ENCODE data around the gene SALL2. TPM values are rescaled to one million over a fixed set of nuclear protein-coding genes. Genes with fewer than 3 reads are reported as not detected.

SALL2 gene
- total RNA-seq, 1 experiment from 2014 or later: 0.47 TPM

GRCh38 chr14:21486640-21487087 is 39.5 kb downstream of the SALL2 start:
- TF ChIP-seq EZH2phosphoT487 (IDR thresholded peaks at IDR 0.05; ENCODE audit: borderline replicate concordance) (no peak), FOSL1 (IDR thresholded peaks at IDR 0.05; ENCODE audit: low read depth) (no peak), EZH2 (IDR thresholded peaks at IDR 0.05) (no peak), JUND (IDR thresholded peaks at IDR 0.05) (no peak), TCF7L2 (IDR thresholded peaks at IDR 0.05; ENCODE audit: borderline replicate concordance, extremely low read depth, insufficient read depth, insufficient read length) (no peak), CEBPB (IDR thresholded peaks at IDR 0.05; ENCODE audit: low read depth) (no peak), ZFX (IDR thresholded peaks at IDR 0.05) (no peak), ZNF274 (IDR thresholded peaks at IDR 0.05; ENCODE audit: low read depth, low read length) (no peak), ZBTB33 (IDR thresholded peaks at IDR 0.05; ENCODE audit: extremely low read depth, insufficient replicate concordance, low read length) (no peak), REST (IDR thresholded peaks at IDR 0.05; ENCODE audit: low read depth) (no peak), SIN3A (IDR thresholded peaks at IDR 0.05; ENCODE audit: low read depth) (no peak), POLR2A (IDR thresholded peaks at IDR 0.05; ENCODE audit: borderline replicate concordance, extremely low read depth, insufficient read depth, insufficient read length) (no peak), YY1 (IDR thresholded peaks at IDR 0.05; ENCODE audit: extremely low read depth, insufficient replicate concordance, low read depth, low read length) (no peak), SP1 (IDR thresholded peaks at IDR 0.05; ENCODE audit: low read depth) (no peak), MAX (IDR thresholded peaks at IDR 0.05) (no peak), POLR2AphosphoS5 (IDR thresholded peaks at IDR 0.05; ENCODE audit: low read depth, low read length) (no peak), ELF1 (IDR thresholded peaks at IDR 0.05; ENCODE audit: borderline replicate concordance, low read depth) (no peak)
- TF ChIP-seq, protein P1, sequence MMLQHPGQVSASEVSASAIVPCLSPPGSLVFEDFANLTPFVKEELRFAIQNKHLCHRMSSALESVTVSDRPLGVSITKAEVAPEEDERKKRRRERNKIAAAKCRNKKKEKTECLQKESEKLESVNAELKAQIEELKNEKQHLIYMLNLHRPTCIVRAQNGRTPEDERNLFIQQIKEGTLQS (IDR thresholded peaks at IDR 0.05): no peak
- TF ChIP-seq, protein P2, sequence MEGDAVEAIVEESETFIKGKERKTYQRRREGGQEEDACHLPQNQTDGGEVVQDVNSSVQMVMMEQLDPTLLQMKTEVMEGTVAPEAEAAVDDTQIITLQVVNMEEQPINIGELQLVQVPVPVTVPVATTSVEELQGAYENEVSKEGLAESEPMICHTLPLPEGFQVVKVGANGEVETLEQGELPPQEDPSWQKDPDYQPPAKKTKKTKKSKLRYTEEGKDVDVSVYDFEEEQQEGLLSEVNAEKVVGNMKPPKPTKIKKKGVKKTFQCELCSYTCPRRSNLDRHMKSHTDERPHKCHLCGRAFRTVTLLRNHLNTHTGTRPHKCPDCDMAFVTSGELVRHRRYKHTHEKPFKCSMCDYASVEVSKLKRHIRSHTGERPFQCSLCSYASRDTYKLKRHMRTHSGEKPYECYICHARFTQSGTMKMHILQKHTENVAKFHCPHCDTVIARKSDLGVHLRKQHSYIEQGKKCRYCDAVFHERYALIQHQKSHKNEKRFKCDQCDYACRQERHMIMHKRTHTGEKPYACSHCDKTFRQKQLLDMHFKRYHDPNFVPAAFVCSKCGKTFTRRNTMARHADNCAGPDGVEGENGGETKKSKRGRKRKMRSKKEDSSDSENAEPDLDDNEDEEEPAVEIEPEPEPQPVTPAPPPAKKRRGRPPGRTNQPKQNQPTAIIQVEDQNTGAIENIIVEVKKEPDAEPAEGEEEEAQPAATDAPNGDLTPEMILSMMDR (IDR thresholded peaks at IDR 0.05 in 2 of 3, conservative IDR thresholded peaks at IDR 0.05 in 1 of 3; ENCODE audit: borderline replicate concordance in 1 of 3, insufficient read depth in 1 of 3, low read depth in 2 of 3, low read length in 2 of 3): no peak
- H3K4me2 ChIP-seq (ENCODE audit: low read length): no peak overlapping the region
- CTCF ChIA-PET: no interaction called here
- H4K20me1 ChIP-seq (ENCODE audit: insufficient read depth): no peaks in the 10 kb centered on the region
- H3K27ac ChIP-seq (ENCODE audit: low read depth, low read length): no peak overlapping the region
- H3K9ac ChIP-seq (ENCODE audit: low read length): no peak overlapping the region
- DNase-seq (ENCODE audit: low read depth, low spot score): no peak
- intact Hi-C loops (cut with micrococcal nuclease): no loop called here
- H3K79me2 ChIP-seq (ENCODE audit: insufficient read depth, low read length): no peaks in the 10 kb centered on the region; the same call in 1 of the 2 replicates
- no peak overlapping the region for H3K4me3 ChIP-seq (replicated peaks in 1 of 2; ENCODE audit: low read depth in 1 of 2, low read length in 2 of 2)
- no peak for ATAC-seq
- no peak overlapping the region for H2AFZ ChIP-seq (ENCODE audit: low read depth, low read length, poor library complexity, severe bottlenecking)
- H3K4me1 ChIP-seq (ENCODE audit: control insufficient read depth in 1 of 2, insufficient read depth in 2 of 2, low read length in 2 of 2): no peaks in the 10 kb centered on the region
- no TSS peak for BruUV-seq (replicated peaks)
- POLR2A ChIA-PET: no interaction called here
- H3K9me3 ChIP-seq (ENCODE audit: control insufficient read depth in 1 of 2, insufficient read depth in 1 of 2, low read depth in 1 of 2, low read length in 2 of 2): no peaks in the 10 kb centered on the region
- RAD21 ChIA-PET (ENCODE audit: low non-redundant PET in 1 of 2, low total read pairs in 2 of 2, uncharacterized antibody in 2 of 2, unreplicated experiment in 2 of 2): no interaction called here
- H3K36me3 ChIP-seq (ENCODE audit: control insufficient read depth in 1 of 2, insufficient read depth in 2 of 2, low read length in 2 of 2): peaks cover 17 to 22% of the 10 kb centered on the region in 2 experiments
- H3K27me3 ChIP-seq (ENCODE audit: insufficient read depth, low read length): no peaks in the 10 kb centered on the region
- H3K9me2 ChIP-seq (ENCODE audit: insufficient read depth): no peaks in the 10 kb centered on the region

All from HCT116 (cell line).